NT2/D1 (cell line): ENCODE results near the gene EPHA6.

Experiments
- DNase-seq: peaks from one replicate; pipeline ENCODE4 v3.0.0-alpha.2; 2011; ENCODE audit warnings: low read depth, low spot score
- H3K27me3 ChIP-seq: 2 replicates; pipeline ENCODE4 v1.6.0; 2011; ENCODE audit warnings: mild to moderate bottlenecking; ENCODE audit not compliant: insufficient read length, insufficient read depth
- H3K36me3 ChIP-seq: 2 replicates; pipeline ENCODE4 v1.6.1; 2011; ENCODE audit warnings: mild to moderate bottlenecking, low read length, mixed read lengths; ENCODE audit not compliant: insufficient read depth, insufficient read length
- H3K4me1 ChIP-seq: 2 replicates; pipeline ENCODE4 v1.5.1; 2011; ENCODE audit not compliant: insufficient read depth, insufficient read length
- H3K4me3 ChIP-seq: 2 replicates; pipeline ENCODE4 v1.5.1; 2011; ENCODE audit warnings: low read depth; ENCODE audit not compliant: insufficient read length
- H3K9ac ChIP-seq: 2 replicates; pipeline ENCODE4 v1.6.0; 2011; ENCODE audit warnings: low read depth; ENCODE audit not compliant: insufficient read length
- H3K9me3 ChIP-seq: 2 replicates; pipeline ENCODE4 v1.5.1; 2011; ENCODE audit warnings: mild to moderate bottlenecking, low read length; ENCODE audit not compliant: insufficient read depth
- SUZ12 ChIP-seq: IDR thresholded peaks from 2 replicates; pipeline ENCODE4 v1.6.1; 2011; ENCODE audit not compliant: insufficient read length, insufficient read depth; ENCODE audit errors: extremely low read depth
- YY1 ChIP-seq: IDR thresholded peaks from 2 replicates; pipeline ENCODE4 v1.6.1; 2011; ENCODE audit not compliant: insufficient read length, insufficient read depth
- ZNF274 ChIP-seq: IDR thresholded peaks from 2 replicates; pipeline ENCODE4 v1.6.1; 2011; ENCODE audit warnings: mild to moderate bottlenecking, low read depth, low read length

The EPHA6 gene

GRCh38 chr3:97636465-97636864 is 822.1 kb downstream of the EPHA6 start:
- Histone ChIP-seq H3K9me3 (peaks cover 6% of the 10 kb centered on the region; the same call in 1 of the 2 replicates), H3K4me1 (no peaks in the 10 kb centered on the region), H3K4me3 (no peak overlapping the region), H3K9ac (no peak overlapping the region), H3K36me3 (no peaks in the 10 kb centered on the region), H3K27me3 (no peaks in the 10 kb centered on the region)
- no peak for TF ChIP-seq SUZ12
- TF ChIP-seq ZNF274, result no peak
- TF ChIP-seq YY1, result no peak
- no peak for DNase-seq

- no peak overlapping the region for H3K4me3 ChIP-seq
- H3K36me3 ChIP-seq, result no peaks in the 10 kb centered on the region
- 0 out of 2 replicates have a peak, but pooled peaks cover 10% of the 10 kb centered on the region for H3K9me3 ChIP-seq
- no peak for DNase-seq
- no peaks in the 10 kb centered on the region for H3K4me1 ChIP-seq
- H3K9ac ChIP-seq, result no peak overlapping the region
- H3K27me3 ChIP-seq, result no peaks in the 10 kb centered on the region
- TF ChIP-seq YY1 (no peak), ZNF274 (no peak), SUZ12 (no peak)
Observed at GRCh38 chr3:97646932-97647331, 832.5 kb downstream of the EPHA6 start.

GRCh38 chr3:97647441-97647982 is 833.1 kb downstream of the EPHA6 start:
- no peak for DNase-seq
- no peaks in the 10 kb centered on the region for H3K36me3 ChIP-seq
- H3K9ac ChIP-seq, result no peak overlapping the region
- H3K27me3 ChIP-seq, result no peaks in the 10 kb centered on the region
- 0 out of 2 replicates have a peak, but pooled peaks cover 10% of the 10 kb centered on the region for H3K9me3 ChIP-seq
- H3K4me3 ChIP-seq, result no peak overlapping the region
- H3K4me1 ChIP-seq, result no peaks in the 10 kb centered on the region
- TF ChIP-seq YY1, result no peak
- TF ChIP-seq SUZ12, result no peak
- TF ChIP-seq ZNF274, result no peak

- no peaks in the 10 kb centered on the region for H3K36me3 ChIP-seq
- TF ChIP-seq SUZ12 (no peak), ZNF274 (no peak), YY1 (no peak)
- no peaks in the 10 kb centered on the region for H3K4me1 ChIP-seq
- no peak overlapping the region for H3K4me3 ChIP-seq
- H3K9ac ChIP-seq, result no peak overlapping the region
- no peaks in the 10 kb centered on the region for H3K27me3 ChIP-seq
- DNase-seq, result no peak
- no peaks in the 10 kb centered on the region; the same call in 1 of the 2 replicates for H3K9me3 ChIP-seq
Observed at GRCh38 chr3:97655971-97656370, 841.6 kb downstream of the EPHA6 start.

- Histone ChIP-seq H3K9ac (no peak overlapping the region), H3K9me3 (no peaks in the 10 kb centered on the region; the same call in 1 of the 2 replicates), H3K4me3 (no peak overlapping the region), H3K36me3 (no peaks in the 10 kb centered on the region), H3K4me1 (no peaks in the 10 kb centered on the region), H3K27me3 (no peaks in the 10 kb centered on the region)
- DNase-seq, result no peak
- TF ChIP-seq SUZ12 (no peak), YY1 (no peak), ZNF274 (no peak)
Observed at GRCh38 chr3:97656638-97657037, 842.2 kb downstream of the EPHA6 start.

- no peak for TF ChIP-seq ZNF274
- TF ChIP-seq YY1, result no peak
- no peak for TF ChIP-seq SUZ12
- Histone ChIP-seq H3K9me3 (no peaks in the 10 kb centered on the region), H3K4me3 (no peak overlapping the region), H3K27me3 (no peaks in the 10 kb centered on the region), H3K36me3 (no peaks in the 10 kb centered on the region), H3K9ac (no peak overlapping the region), H3K4me1 (no peaks in the 10 kb centered on the region)
- peak; percentile 23 for DNase-seq
Observed at GRCh38 chr3:97658668-97659285, 844.4 kb downstream of the EPHA6 start.

- H3K9ac ChIP-seq, result no peak overlapping the region
- no peaks in the 10 kb centered on the region for H3K27me3 ChIP-seq
- H3K4me3 ChIP-seq, result no peak overlapping the region
- no peak for DNase-seq
- H3K9me3 ChIP-seq, result no peaks in the 10 kb centered on the region
- no peaks in the 10 kb centered on the region for H3K36me3 ChIP-seq
- H3K4me1 ChIP-seq, result no peaks in the 10 kb centered on the region
- TF ChIP-seq YY1 (no peak), SUZ12 (no peak), ZNF274 (no peak)
Observed at GRCh38 chr3:97662264-97662663, 847.9 kb downstream of the EPHA6 start.
